Neuronal stem cell (in vitro differentiated cells): ENCODE data around the gene SORCS3.

Source experiments
- DNase-seq: peaks from one replicate; pipeline ENCODE4 v3.0.0-alpha.2; 2013; ENCODE audit warnings: low spot score
- H2AFZ ChIP-seq: one replicate; pipeline ENCODE4 v1.6.1; 2013; ENCODE audit warnings: mild to moderate bottlenecking, low read length, inconsistent platforms
- H2AK5ac ChIP-seq: 2 replicates; pipeline ENCODE4 v1.6.1; 2013; ENCODE audit warnings: low read depth, mild to moderate bottlenecking, inconsistent platforms, low read length, moderate library complexity, mixed read lengths
- H2BK120ac ChIP-seq: 2 replicates; pipeline ENCODE4 v1.6.1; 2013; ENCODE audit warnings: low read depth, mild to moderate bottlenecking, inconsistent platforms, low read length, moderate library complexity, mixed read lengths
- H2BK12ac ChIP-seq: one replicate; pipeline ENCODE4 v1.6.1; 2013; ENCODE audit warnings: low read length, inconsistent platforms
- H2BK15ac ChIP-seq: 2 replicates; pipeline ENCODE4 v1.6.1; 2013; ENCODE audit warnings: mild to moderate bottlenecking, low read length, inconsistent platforms, mixed read lengths
- H2BK5ac ChIP-seq: one replicate; pipeline ENCODE4 v1.6.1; 2013; ENCODE audit warnings: inconsistent platforms, mild to moderate bottlenecking, low read length, moderate library complexity
- H3K14ac ChIP-seq: one replicate; pipeline ENCODE4 v1.6.1; 2013; ENCODE audit warnings: low read length, inconsistent platforms
- H3K18ac ChIP-seq: 2 replicates; pipeline ENCODE4 v1.6.1; 2013; ENCODE audit warnings: low read length, inconsistent platforms
- H3K23ac ChIP-seq: 2 replicates; pipeline ENCODE4 v1.6.1; 2013; ENCODE audit warnings: low read depth, mild to moderate bottlenecking, mixed read lengths, low read length, inconsistent platforms; ENCODE audit not compliant: poor library complexity
- H3K27ac ChIP-seq: replicated peaks from 3 replicates; pipeline ENCODE4 v1.5.1; 2013; ENCODE audit warnings: low read length, inconsistent platforms
- H3K27me3 ChIP-seq, 3 experiments: 2 replicates each; pipeline ENCODE4 v1.6.1; 2013; ENCODE audit warnings: low read length in 3 of 3, mild to moderate bottlenecking in 2 of 3, inconsistent platforms in 1 of 3, low read depth in 1 of 3, mixed read lengths in 1 of 3, moderate library complexity in 1 of 3; ENCODE audit not compliant: control insufficient read depth in 3 of 3, insufficient read depth in 3 of 3
- H3K36me3 ChIP-seq, 2 donors: replicated peaks in 1 of 2; 2 replicates each; pipeline ENCODE4 v1.6.1; 2013; ENCODE audit warnings: low read length in 2 of 2; ENCODE audit not compliant: control insufficient read depth in 2 of 2, insufficient read depth in 2 of 2
- H3K4ac ChIP-seq: 2 replicates; pipeline ENCODE4 v1.6.1; 2013; ENCODE audit warnings: inconsistent platforms, mild to moderate bottlenecking, low read length, moderate library complexity
- H3K4me1 ChIP-seq, 2 donors: 1 replicate in 1 of 2; 2 replicates in 1 of 2; pipeline ENCODE4 v1.6.1; 2013; ENCODE audit warnings: low read length in 2 of 2, low read depth in 1 of 2; ENCODE audit not compliant: control insufficient read depth in 2 of 2, insufficient read depth in 1 of 2
- H3K4me2 ChIP-seq: one replicate; pipeline ENCODE4 v1.6.1; 2013; ENCODE audit warnings: mild to moderate bottlenecking, low read length, inconsistent platforms; ENCODE audit not compliant: insufficient read depth, poor library complexity, severe bottlenecking
- H3K4me3 ChIP-seq, 2 donors: 2 replicates each; pipeline ENCODE4 v1.5.1; 2013; ENCODE audit warnings: low read length in 2 of 2, mild to moderate bottlenecking in 2 of 2, inconsistent platforms in 1 of 2, moderate library complexity in 1 of 2
- H3K79me1 ChIP-seq: one replicate; pipeline ENCODE4 v1.6.1; 2013; ENCODE audit warnings: low read depth, mild to moderate bottlenecking, inconsistent platforms, low read length, moderate library complexity
- H3K9ac ChIP-seq: one replicate; pipeline ENCODE4 v1.6.1; 2013; ENCODE audit warnings: mild to moderate bottlenecking, low read depth, low read length, inconsistent platforms; ENCODE audit not compliant: poor library complexity
- H3K9me3 ChIP-seq, 2 donors: replicated peaks in 1 of 2; 2 replicates each; pipeline versions ENCODE3 to v1.6.1; 2013; ENCODE audit warnings: low read length in 2 of 2, mild to moderate bottlenecking in 2 of 2, inconsistent platforms in 1 of 2, low read depth in 1 of 2, mixed read lengths in 1 of 2, moderate library complexity in 1 of 2; ENCODE audit not compliant: control insufficient read depth in 2 of 2, insufficient read depth in 1 of 2
- H4K8ac ChIP-seq: one replicate; pipeline ENCODE4 v1.6.1; 2013; ENCODE audit warnings: low read depth, mild to moderate bottlenecking, inconsistent platforms, low read length, moderate library complexity
- H4K91ac ChIP-seq: one replicate; pipeline ENCODE4 v1.6.1; 2013; ENCODE audit warnings: low read length, low read depth, mild to moderate bottlenecking, inconsistent platforms; ENCODE audit not compliant: poor library complexity
- WGBS, 2 donors: extraction: QIAGEN DNeasy Blood & Tissue Kit; methylation state at CpG; one replicate each; pipeline ENCODE4 v1.1.7; 2013; ENCODE audit warnings: missing lambda C conversion rate in 2 of 2, mixed read lengths in 1 of 2; ENCODE audit not compliant: insufficient read length in 2 of 2, insufficient replicate concordance in 1 of 2; ENCODE audit errors: extremely low coverage in 2 of 2; 5-methylcytosine and 5-hydroxymethylcytosine counted together

SORCS3 gene

GRCh38 chr10:104617831-104618230 is 23.3 kb upstream of the SORCS3 start:
- no peak overlapping the region for H2BK5ac ChIP-seq
- no peak overlapping the region for H2BK120ac ChIP-seq
- peaks cover 0 to 2% of the 10 kb centered on the region in 2 donors for H3K4me1 ChIP-seq
- no peak overlapping the region for H3K4ac ChIP-seq
- H3K23ac ChIP-seq = no peak overlapping the region
- H3K79me1 ChIP-seq = no peaks in the 10 kb centered on the region
- no peak overlapping the region for H3K14ac ChIP-seq
- WGBS, 2 donors = no CpG with 5 or more reads among the region's 2 CpGs
- H2BK15ac ChIP-seq = no peak overlapping the region
- no peak overlapping the region for H2BK12ac ChIP-seq
- no peak overlapping the region for H4K8ac ChIP-seq
- no peak overlapping the region for H2AK5ac ChIP-seq
- no peaks in the 10 kb centered on the region for H3K9me3 ChIP-seq
- no peak overlapping the region for H3K18ac ChIP-seq
- no peaks in the 10 kb centered on the region for H3K36me3 ChIP-seq
- no peak overlapping the region for H3K4me3 ChIP-seq
- H2AFZ ChIP-seq = no peak overlapping the region
- H4K91ac ChIP-seq = no peak overlapping the region
- no peak overlapping the region for H3K9ac ChIP-seq
- DNase-seq = no peak
- no peaks in the 10 kb centered on the region for H3K27me3 ChIP-seq
- H3K27ac ChIP-seq = no peak overlapping the region
- no peak overlapping the region for H3K4me2 ChIP-seq

- Histone ChIP-seq H2BK15ac (no peak overlapping the region), H3K9me3 (no peaks in the 10 kb centered on the region), H3K4me2 (no peak overlapping the region), H2BK120ac (no peak overlapping the region), H3K4ac (no peak overlapping the region), H4K8ac (no peak overlapping the region), H3K9ac (no peak overlapping the region), H3K36me3 (no peaks in the 10 kb centered on the region), H3K79me1 (no peaks in the 10 kb centered on the region), H3K18ac (no peak overlapping the region), H3K4me3 (no peak overlapping the region), H3K27me3 (no peaks in the 10 kb centered on the region), H3K4me1 (no peaks in the 10 kb centered on the region), H3K23ac (peak overlapping the region; percentile 29), H2BK12ac (no peak overlapping the region), H2AK5ac (no peak overlapping the region), H3K27ac (no peak overlapping the region), H2AFZ (no peak overlapping the region), H3K14ac (no peak overlapping the region), H2BK5ac (no peak overlapping the region), H4K91ac (no peak overlapping the region)
- WGBS, 2 donors = no CpG with 5 or more reads among the region's 1 CpG
- no peak for DNase-seq
Measured at GRCh38 chr10:104622175-104622574, 18.9 kb upstream of the SORCS3 start.

- H3K4me1 ChIP-seq = no peaks in the 10 kb centered on the region
- H4K8ac ChIP-seq = no peak overlapping the region
- no peak overlapping the region for H2BK12ac ChIP-seq
- H3K27ac ChIP-seq = no peak overlapping the region
- WGBS, 2 donors = no CpG with 5 or more reads among the region's 4 CpGs
- DNase-seq = peak; percentile 35
- H3K27me3 ChIP-seq = no peaks in the 10 kb centered on the region
- H3K9me3 ChIP-seq = no peaks in the 10 kb centered on the region
- H3K14ac ChIP-seq = no peak overlapping the region
- H3K23ac ChIP-seq = peak overlapping the region; percentile 29
- H4K91ac ChIP-seq = no peak overlapping the region
- no peak overlapping the region for H3K4me3 ChIP-seq
- H2BK15ac ChIP-seq = no peak overlapping the region
- no peaks in the 10 kb centered on the region for H3K79me1 ChIP-seq
- no peak overlapping the region for H2BK5ac ChIP-seq
- H3K4ac ChIP-seq = no peak overlapping the region
- H2BK120ac ChIP-seq = no peak overlapping the region
- no peak overlapping the region for H3K4me2 ChIP-seq
- no peak overlapping the region for H3K9ac ChIP-seq
- no peak overlapping the region for H2AFZ ChIP-seq
- no peak overlapping the region for H2AK5ac ChIP-seq
- no peak overlapping the region for H3K18ac ChIP-seq
- H3K36me3 ChIP-seq = no peaks in the 10 kb centered on the region
Measured at GRCh38 chr10:104622598-104623209, 18.4 kb upstream of the SORCS3 start.

GRCh38 chr10:104630731-104631130 is 10.4 kb upstream of the SORCS3 start:
- peaks cover 0 to 3% (median 0%) of the 10 kb centered on the region in 3 experiments for H3K27me3 ChIP-seq
- no peak overlapping the region for H4K8ac ChIP-seq

More at GRCh38 chr10:104630731-104631130, 10.4 kb upstream of the SORCS3 start:
- Histone ChIP-seq H3K36me3 (no peaks in the 10 kb centered on the region), H2BK15ac (no peak overlapping the region), H2AK5ac (no peak overlapping the region), H3K4ac (no peak overlapping the region), H3K4me2 (no peak overlapping the region), H3K18ac (no peak overlapping the region), H3K14ac (peak overlapping the region; percentile 31), H3K9ac (no peak overlapping the region), H2BK5ac (no peak overlapping the region), H3K79me1 (no peaks in the 10 kb centered on the region), H3K4me3 (no peak overlapping the region), H4K91ac (no peak overlapping the region), H3K4me1 (no peaks in the 10 kb centered on the region), H2AFZ (no peak overlapping the region), H2BK120ac (no peak overlapping the region), H2BK12ac (no peak overlapping the region), H3K23ac (no peak overlapping the region), H3K9me3 (peaks cover 0 to 2% of the 10 kb centered on the region in 2 donors), H3K27ac (no peak overlapping the region)
- no CpG with 5 or more reads among the region's 26 CpGs for WGBS, 2 donors
- DNase-seq = no peak
